Activated effector memory CD4-positive, alpha-beta T cell treated with Interleukin-2 at 50 U/mL for 16 hours (primary cell): ENCODE measurements around the gene EPHA6.

ENCODE experiments used
- DNase-seq: peaks from one replicate; pipeline ENCODE4 v3.0.0-alpha.2; 2020

EPHA6 gene

DNA sequence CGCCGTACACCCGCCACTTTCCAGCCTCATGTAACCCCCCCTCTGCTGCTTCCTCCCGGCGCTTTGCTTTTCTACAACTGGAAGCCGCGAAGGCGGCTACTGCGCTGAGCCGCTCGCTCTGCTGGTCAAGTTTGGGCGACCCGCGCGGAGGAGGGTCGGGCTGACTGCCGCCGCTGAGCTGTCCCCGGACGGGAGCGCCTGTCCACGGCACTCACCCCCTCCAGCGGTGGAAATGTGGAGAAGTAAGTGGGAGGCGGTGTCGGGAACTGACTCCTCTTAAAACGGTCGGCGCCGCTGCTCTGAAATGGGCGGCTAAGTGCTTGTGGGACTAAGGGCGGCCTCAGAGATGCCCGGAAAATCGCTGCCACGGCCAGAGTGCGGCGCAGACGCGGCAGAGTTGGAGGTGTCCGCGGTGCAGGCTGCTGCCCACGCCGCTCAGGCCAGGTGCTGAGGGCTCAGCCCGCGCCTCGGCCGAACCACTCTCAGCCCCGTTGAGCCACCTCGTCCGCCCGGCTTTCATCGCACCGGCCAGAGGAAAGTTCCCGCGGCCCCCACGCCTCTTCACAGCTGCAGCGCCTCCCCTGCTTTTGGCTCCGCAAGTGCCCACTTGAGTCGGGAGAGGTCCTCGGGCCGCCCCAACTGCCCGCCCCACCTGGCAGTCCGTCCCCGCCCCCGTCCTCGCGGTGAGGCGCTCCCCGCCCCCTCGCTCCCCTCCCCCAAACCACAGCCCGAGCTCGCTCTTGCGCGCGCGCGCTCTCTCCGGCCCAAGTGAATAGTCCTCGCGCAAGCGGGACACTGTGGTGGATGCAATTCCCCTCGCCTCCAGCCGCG, at the start of gene EPHA6:
Gene EPHA6, plus strand, starts transcription at position 775 of the 831 bp plus-strand sequence.
- DNase-seq = no peak

- DNase-seq = no peak
Observed at GRCh38 chr3:96776818-96777217, 37.6 kb upstream of the EPHA6 start.

DNA sequence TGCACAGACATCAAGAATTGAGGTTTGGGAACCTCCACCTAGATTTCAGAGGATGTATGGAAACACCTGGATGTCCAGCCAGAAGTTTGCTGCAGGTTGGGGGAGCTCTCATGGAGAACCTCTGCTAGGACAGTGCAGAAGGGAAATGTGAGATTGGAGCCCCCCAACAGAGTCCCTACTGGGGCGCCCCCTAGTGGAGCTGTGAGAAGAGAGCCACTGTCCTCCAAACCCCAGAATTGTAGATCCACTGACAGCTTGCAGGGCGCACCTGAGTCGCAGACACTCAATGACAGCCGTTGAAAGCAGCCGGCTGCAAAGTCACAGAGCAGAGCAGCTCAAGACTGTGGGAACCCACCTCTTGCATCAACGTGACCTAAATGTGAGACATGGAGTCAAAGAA, 34.6 kb upstream of the EPHA6 start:
- DNase-seq = no peak

DNA sequence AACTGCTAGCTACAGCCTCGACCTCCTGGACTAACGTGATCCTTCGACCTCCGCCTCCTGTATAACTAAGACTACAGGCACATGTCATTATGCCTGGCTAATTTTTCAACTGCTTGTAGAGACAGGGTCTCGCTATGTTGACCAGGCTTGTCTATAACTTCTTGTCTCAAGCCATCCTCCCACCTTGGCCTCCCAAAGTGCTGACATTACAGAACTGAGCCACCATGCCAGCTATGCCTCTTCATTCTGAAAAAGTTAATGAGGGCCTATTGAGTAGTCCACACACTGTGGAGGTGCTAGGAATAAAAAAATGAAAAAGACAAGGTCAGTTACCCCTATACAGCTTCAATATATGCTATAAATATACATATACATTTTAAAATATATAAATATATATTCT, 18.3 kb upstream of the EPHA6 start:
- DNase-seq = no peak

GRCh38 chr3:96803870-96804269, 10.5 kb upstream of the EPHA6 start:
- DNase-seq = no peak

DNA sequence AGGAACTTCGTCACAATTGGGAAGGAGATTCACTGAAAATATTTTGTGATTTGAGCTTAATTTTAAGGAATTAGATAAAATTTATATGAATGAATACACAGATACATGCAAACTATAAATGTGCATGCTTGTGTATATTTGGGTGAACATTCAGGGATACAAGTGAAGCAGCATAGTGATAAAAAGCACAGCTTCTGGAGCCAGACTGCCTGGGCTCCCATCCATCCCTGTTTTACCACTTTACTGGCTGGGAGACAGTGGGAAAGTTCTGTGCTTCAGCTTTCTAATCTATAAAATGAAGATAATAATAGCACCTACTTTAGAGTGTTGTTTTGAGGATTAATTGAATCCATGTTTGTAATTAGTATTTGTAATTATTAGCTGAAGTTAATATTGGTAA, 8.1 kb upstream of the EPHA6 start:
- no peak for DNase-seq

- DNase-seq = no peak
Observed at GRCh38 chr3:96813134-96813819, 1.1 kb upstream of the EPHA6 start.

DNA sequence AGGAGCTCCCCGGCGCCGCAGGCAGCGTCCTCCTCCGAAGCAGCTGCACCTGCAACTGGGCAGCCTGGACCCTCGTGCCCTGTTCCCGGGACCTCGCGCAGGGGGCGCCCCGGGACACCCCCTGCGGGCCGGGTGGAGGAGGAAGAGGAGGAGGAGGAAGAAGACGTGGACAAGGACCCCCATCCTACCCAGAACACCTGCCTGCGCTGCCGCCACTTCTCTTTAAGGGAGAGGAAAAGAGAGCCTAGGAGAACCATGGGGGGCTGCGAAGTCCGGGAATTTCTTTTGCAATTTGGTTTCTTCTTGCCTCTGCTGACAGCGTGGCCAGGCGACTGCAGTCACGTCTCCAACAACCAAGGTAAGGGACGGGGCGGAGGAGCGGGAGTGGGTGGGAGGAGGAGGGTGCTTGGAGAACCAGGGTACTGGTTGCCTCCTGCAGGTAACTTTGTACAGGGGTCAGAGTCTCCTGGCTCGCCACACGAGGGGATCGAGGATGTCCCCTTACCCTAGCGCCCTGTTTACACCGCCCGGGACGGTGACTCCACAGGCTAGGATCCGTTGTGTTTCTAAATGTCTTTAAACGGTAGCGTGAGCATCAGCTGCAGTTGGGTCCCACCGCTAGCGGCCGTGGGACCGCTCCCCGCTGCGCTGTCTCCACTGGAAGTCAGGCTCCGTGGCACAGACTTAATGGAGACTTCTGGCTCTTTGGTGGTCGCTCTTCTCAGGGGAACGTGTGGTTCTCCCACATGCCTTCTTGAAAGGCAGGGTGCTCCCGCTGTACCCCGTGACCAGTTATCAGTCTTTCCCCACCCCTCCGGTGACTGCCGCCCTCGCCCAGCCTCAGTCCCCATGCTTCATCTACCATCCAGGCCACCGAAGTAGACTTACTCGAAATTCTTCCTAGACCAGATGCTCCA, 515 bp downstream of the EPHA6 start:
- DNase-seq = no peak

DNA sequence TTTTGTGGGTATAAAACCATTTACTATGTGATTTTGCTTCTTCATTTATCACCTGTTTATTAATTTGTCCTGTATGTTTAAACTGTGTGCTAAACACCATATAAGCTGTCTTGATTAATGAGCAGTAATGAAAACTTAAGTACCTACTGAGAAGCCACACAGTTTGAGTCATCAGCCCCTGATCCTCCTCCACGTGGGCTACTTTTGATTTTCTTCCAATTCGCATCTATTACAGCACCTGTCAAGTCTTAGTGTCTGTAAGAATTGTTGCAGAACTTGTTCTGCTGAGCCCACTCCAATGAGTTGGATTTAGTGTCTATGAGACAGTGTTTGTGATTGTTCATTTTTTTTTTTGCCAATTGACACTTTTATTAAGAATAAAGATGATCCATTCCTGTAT, 16.8 kb downstream of the EPHA6 start:
- no peak for DNase-seq

DNA sequence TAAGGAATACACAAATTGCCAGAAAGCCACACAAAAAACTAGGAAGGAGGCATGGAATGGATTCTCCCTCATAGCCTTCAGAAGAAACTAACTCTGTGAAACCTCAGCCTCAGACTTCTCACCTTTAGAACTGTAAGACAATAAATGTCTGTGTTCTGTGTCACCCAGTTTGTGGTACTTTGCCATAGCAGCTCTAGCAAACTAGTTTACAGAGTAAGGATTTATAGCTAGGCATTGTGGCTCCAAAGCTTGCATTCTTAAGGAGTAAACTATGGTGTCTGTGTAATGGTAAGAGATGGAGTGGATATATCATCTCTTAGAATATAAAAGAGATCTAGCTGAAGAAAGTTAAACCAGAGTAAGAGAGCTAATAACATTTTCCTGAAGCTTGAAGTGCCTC, 18.9 kb downstream of the EPHA6 start:
- no peak for DNase-seq

DNA sequence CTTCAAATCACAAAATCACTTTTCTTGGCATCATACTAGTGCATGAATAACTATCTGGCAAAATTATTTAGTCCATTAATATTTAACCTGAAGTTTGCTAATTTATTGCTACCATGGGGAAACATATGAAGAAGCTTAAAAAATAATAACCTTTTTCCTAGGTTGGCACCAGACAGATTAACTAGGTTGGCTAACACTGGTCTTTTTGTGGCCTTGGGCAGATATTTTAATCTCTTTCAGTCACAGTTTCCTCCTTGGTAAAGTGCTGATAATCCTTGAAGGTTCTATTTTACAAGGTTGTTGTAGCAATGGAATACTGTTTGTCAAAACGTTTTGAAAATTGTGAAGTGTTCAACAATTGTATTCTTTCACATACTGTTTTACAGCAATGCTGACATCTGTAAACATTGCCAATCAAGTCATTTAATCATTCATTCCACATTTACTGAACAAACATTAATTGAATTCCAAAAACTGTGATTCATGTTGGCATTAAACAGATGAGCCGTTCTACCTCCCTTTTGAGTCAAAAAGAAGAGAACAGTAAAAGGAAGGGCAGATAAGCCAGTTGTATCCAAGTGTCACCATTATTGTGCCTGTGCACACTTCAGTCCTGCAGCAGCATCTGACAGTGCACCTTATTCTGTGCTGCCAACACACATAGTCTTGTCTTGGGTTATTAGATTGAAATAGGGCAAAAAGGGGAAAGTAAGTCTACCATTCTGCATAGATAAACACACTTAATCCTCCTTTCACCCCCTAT, 21.9 kb downstream of the EPHA6 start:
- no peak for DNase-seq

GRCh38 chr3:96843505-96844203, 29.3 kb downstream of the EPHA6 start:
- no peak for DNase-seq

GRCh38 chr3:96844204-96844514, 29.8 kb downstream of the EPHA6 start:
- DNase-seq = no peak

DNA sequence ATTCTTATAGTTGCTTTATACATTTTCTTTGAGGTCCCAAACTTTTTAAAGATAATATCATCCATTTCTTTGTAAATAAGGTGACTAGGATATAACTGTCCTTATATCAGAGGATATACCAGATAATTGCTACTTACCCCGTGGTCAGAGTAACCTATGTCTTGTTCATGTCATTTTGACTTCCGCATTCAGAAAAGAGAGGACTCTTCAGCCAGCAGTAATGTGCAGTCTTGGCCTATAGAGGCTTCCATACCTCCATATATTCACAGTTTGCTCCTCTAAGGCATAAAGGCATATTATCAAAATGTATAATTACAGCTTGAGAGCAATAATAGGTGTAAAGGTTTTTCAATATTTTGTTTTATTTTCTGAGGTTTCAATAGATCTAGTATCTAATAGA, 38.5 kb downstream of the EPHA6 start:
- no peak for DNase-seq

- no peak for DNase-seq
Observed at GRCh38 chr3:96860882-96861281, 46.5 kb downstream of the EPHA6 start.

DNA sequence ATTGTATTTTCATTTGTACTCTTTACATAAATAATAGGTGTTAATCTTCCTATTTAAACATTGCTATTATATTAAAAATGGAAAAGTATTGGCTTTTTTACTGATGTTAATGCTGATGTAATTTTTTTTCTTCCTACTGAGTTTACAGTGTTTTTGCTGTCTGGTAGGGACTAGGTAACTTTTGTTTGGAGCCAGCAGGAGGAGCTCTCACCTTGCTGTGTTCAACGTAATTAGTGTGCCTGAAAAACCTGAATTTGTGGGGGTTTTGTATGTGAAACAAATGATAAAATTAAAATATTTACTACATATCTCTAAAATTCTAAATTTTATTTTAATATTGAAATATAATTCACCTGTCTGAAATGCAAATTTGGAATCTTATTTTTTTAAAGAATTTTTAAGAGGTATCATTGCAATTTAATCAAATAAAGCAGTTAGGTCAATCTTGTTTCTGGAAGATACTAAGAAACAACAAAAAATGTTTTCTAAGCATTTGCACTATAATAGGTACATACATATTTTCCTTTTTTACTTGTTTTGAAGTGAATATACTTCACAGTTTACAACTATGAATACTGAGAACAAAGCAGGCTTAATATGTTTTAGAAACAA, 48.8 kb downstream of the EPHA6 start:
- no peak for DNase-seq

DNA sequence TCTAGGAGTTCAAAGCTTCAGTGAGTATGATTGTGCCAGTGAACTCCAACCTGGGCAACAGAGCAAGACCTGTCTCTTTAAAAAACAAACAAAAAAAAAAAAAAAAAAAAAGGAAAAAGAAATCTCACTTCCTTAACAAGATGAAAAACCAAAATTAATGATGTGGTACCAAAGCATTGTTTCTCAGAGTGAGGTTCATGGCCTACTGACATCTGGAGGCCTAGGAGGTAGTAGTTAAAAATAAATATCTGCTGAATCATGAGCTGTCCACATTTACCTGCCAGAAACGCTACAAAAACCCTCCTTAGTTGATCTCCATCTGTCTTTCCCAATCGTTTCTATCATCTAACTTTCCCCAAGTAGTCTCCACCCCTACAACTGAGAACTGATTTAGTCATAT, 51.2 kb downstream of the EPHA6 start:
- DNase-seq = no peak

DNA sequence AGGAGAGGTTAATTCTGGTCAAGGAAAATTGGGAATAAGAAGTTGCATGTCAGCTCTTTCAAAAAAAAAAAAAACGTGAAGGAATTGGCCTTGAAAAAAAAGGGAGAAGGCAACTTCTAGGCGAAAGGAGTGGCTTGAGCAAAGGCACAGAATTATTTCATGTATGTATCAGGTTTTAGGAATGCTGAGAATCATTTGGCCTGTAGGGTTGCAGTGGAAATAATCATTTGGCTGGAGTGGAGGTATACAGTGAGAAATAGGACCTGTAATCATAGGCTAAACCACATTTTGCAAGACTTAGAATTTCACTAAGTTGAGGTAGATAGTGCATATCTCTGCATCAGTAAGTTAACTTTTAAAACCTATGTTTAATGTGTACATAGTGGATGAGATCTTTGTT, 54.9 kb downstream of the EPHA6 start:
- no peak for DNase-seq

DNA sequence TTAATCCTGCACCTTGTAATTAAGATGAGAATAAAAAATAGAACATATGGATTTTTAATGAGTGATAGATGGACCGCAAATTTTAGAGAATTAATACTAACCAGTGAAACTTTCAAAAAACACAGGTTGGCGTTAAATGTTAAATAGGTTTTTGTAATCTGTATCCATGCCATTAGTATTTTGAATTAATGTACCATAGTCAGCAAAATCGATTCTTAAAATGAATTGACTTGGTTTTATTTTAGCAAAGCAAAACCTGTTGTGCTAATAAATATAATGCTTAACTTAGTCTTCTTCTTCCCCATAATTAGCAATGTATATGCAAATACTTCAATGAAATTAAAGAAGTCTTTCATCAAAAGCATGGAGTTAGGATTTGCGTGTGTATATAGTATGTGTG, 63.1 kb downstream of the EPHA6 start:
- no peak for DNase-seq

GRCh38 chr3:96900031-96900430, 85.6 kb downstream of the EPHA6 start:
- no peak for DNase-seq

- no peak for DNase-seq
Observed at GRCh38 chr3:96900566-96900965, 86.2 kb downstream of the EPHA6 start.

DNA sequence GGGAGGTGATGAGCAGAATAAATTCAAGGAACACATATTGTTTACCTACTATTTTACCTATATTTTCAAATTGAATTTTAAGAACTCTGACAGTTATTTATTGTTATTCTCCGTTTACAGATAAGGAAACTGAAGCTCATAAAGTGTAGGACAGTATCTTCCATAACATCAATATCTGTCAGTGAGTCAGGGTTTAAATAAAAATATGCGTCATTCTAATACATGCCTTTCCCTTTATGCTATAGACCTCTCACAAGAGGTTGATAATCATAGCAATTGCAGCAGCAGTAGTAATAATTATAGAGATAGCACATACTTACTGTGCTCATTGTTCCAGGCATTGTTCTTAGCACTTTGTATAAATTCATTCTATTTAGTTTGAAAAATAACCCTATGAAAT, 101.1 kb downstream of the EPHA6 start:
- no peak for DNase-seq
